Testis (tissue), 3 donors: ENCODE results near the gene PLCB1. TPM values are rescaled to one million over a fixed set of nuclear protein-coding genes. Genes with fewer than 3 reads are reported as not detected.

Experiments used
- DNase-seq: peaks from one replicate; pipeline ENCODE4 v3.0.0-alpha.2; 2019
- H3K27ac ChIP-seq, 2 donors: fragments of 200-600 bp; sonication (generic); one replicate each; pipeline ENCODE4 v1.5.1; 2019
- H3K27me3 ChIP-seq: fragments of 200-600 bp; sonication (generic); one replicate; pipeline ENCODE4 v1.5.1; 2019
- H3K36me3 ChIP-seq: fragments of 200-600 bp; sonication (generic); one replicate; pipeline ENCODE4 v1.5.1; 2017; ENCODE audit warnings: low read depth; ENCODE audit errors: missing control alignments
- H3K4me1 ChIP-seq: fragments of 200-600 bp; sonication (generic); one replicate; pipeline ENCODE4 v1.5.1; 2019
- H3K4me3 ChIP-seq, 2 donors: fragments of 200-600 bp; sonication (generic); one replicate each; pipeline ENCODE4 v1.5.1; 2017 to 2019
- H3K9me3 ChIP-seq: fragments of 200-600 bp; sonication (generic); one replicate; pipeline ENCODE4 v1.5.1; 2017
- CTCF ChIP-seq, 3 experiments: fragments of 450-650 bp in 2 of 3; fragments of 200-600 bp in 1 of 3; sonication (generic) in 1 of 3; IDR thresholded peaks; one replicate each; pipeline ENCODE4 v1.5.1; 2016 to 2019; ENCODE audit warnings: antibody characterized with exemption in 3 of 3, mild to moderate bottlenecking in 2 of 3, moderate library complexity in 1 of 3
- POLR2A ChIP-seq: fragments of 450-650 bp; IDR thresholded peaks from one replicate; pipeline ENCODE4 v1.6.1; 2017; ENCODE audit warnings: antibody characterized with exemption, mild to moderate bottlenecking, moderate library complexity
- WGBS, 2 donors: methylation state at CpG; one replicate each; pipeline ENCODE4 v1.1.5; 2018; 5-methylcytosine and 5-hydroxymethylcytosine counted together
- intact Hi-C: fragments of 100-400 bp; cut with DNase I; formaldehyde crosslinking; loops from one replicate; pipeline ENCODE4 v1.15.1; 2023; ENCODE audit warnings: low total_unique reads
- polyA plus RNA-seq: library from polyadenylated mRNA; stranded (reverse); fragments of 350-450 nt; fragmentation: Illumina TruSeq; extraction: RNeasy Lipid Tissue Mini Kit (QIAGEN cat#74804); gene quantifications from one replicate; pipeline ENCODE4 v1.2.3, GENCODE V29; 2014; ENCODE audit warnings: low read depth, low replicate concordance; ENCODE audit not compliant: insufficient read depth
- total RNA-seq, 2 donors: library from RNA; depleted of rRNA; stranded (reverse); fragments of >200 nt; gene quantifications; one replicate each; pipeline ENCODE4 v1.2.3, GENCODE V29; 2016

The PLCB1 gene
- total and polyA plus RNA-seq, 3 donors from 2014 or later, result 3.1 to 9.8 (median 8.2) TPM

DNA sequence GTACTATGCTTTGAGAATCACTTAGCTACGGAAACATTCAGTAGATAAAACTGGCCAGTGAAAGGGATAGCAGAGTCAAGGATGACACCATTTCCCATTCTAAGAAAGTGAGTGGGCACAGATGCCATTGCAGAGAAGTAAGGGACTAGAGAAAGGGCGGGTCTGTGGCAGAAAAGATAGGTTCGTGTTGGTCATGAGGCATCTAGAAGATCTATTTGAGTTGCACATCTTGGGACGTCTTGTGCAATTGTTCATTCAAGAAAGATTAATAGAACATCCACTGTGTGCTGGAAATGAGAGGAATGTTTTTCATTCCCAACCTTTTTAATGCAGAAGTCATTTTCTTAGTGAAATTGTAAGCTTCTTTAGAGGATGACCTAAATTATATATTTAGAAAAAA, 161.7 kb downstream of the PLCB1 start:
- no peak for DNase-seq
- Histone ChIP-seq H3K36me3 (no peaks in the 10 kb centered on the region), H3K4me1 (no peaks in the 10 kb centered on the region), H3K9me3 (no peaks in the 10 kb centered on the region), H3K27me3 (no peaks in the 10 kb centered on the region), H3K27ac (no peak overlapping the region), H3K4me3 (no peak overlapping the region)
- no peak for TF ChIP-seq CTCF (IDR thresholded peaks at IDR 0.05)
- no peak for TF ChIP-seq POLR2A
- 79 to 84% methylated on average over 4 of the region's 4 CpGs for WGBS, 2 donors
- intact Hi-C loops, result no loop called here

DNA sequence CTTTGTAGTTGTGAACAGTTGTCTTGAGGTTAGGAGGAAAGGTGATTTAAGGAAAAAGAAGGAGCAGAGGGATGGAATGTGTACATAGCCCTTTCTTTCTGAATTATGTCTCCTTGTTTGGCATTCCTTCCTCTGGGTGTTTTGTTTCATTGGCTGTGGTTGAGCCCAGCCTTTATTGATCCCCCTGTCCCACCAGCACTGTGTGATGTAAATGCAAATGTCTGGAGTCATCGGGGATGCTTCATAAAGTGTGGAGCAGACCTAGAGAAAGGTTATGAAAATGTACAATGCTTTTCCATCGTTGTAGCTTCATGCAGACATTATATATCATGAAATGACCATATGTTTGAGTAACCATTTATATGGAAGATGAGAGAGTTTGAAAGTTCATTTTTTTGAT, 164.5 kb downstream of the PLCB1 start:
- intact Hi-C loops, result no loop called here
- H3K27ac ChIP-seq, result no peak overlapping the region
- H3K27me3 ChIP-seq, result no peaks in the 10 kb centered on the region
- TF ChIP-seq POLR2A, result no peak
- TF ChIP-seq CTCF (IDR thresholded peaks at IDR 0.05), result no peak
- H3K4me1 ChIP-seq, result no peaks in the 10 kb centered on the region
- H3K9me3 ChIP-seq, result no peaks in the 10 kb centered on the region
- H3K4me3 ChIP-seq, result no peak overlapping the region
- H3K36me3 ChIP-seq, result no peaks in the 10 kb centered on the region
- 57 to 81% methylated on average over 2 of the region's 2 CpGs for WGBS, 2 donors
- no peak for DNase-seq

- Histone ChIP-seq H3K4me3 (no peak overlapping the region), H3K27ac (no peak overlapping the region), H3K9me3 (no peaks in the 10 kb centered on the region), H3K36me3 (no peaks in the 10 kb centered on the region), H3K27me3 (no peaks in the 10 kb centered on the region), H3K4me1 (no peaks in the 10 kb centered on the region)
- TF ChIP-seq POLR2A (no peak), CTCF (IDR thresholded peaks at IDR 0.05) (no peak)
- DNase-seq, result no peak
- intact Hi-C loops, result no loop called here
- WGBS, 2 donors, result 98 to 100% methylated on average over 1 of the region's 1 CpG
These were observed 166.5 kb downstream of the PLCB1 start for GRCh38 chr20:8298426-8299043.

- Histone ChIP-seq H3K4me1 (no peaks in the 10 kb centered on the region), H3K36me3 (no peaks in the 10 kb centered on the region), H3K9me3 (no peaks in the 10 kb centered on the region), H3K4me3 (no peak overlapping the region), H3K27ac (no peak overlapping the region), H3K27me3 (no peaks in the 10 kb centered on the region)
- 86 to 88% methylated on average over 4 of the region's 4 CpGs for WGBS, 2 donors
- TF ChIP-seq POLR2A (no peak), CTCF (IDR thresholded peaks at IDR 0.05) (no peak)
- DNase-seq, result no peak
- intact Hi-C loops, result no loop called here
These were observed 167.9 kb downstream of the PLCB1 start for GRCh38 chr20:8299921-8300320.

GRCh38 chr20:8301655-8302054, 169.6 kb downstream of the PLCB1 start:
- intact Hi-C loops, result no loop called here
- Histone ChIP-seq H3K27me3 (no peaks in the 10 kb centered on the region), H3K4me1 (no peaks in the 10 kb centered on the region), H3K36me3 (no peaks in the 10 kb centered on the region), H3K9me3 (no peaks in the 10 kb centered on the region), H3K4me3 (no peak overlapping the region), H3K27ac (no peak overlapping the region)
- TF ChIP-seq CTCF (IDR thresholded peaks at IDR 0.05) (no peak), POLR2A (no peak)
- 88 to 90% methylated on average over 4 of the region's 4 CpGs for WGBS, 2 donors
- no peak for DNase-seq
